Endothelial cell of umbilical vein (primary cell): Measurements from ENCODE around the gene SCLY. TPM values are rescaled to one million over a fixed set of nuclear protein-coding genes. Genes with fewer than 3 reads are reported as not detected.

Source experiments
- BruUV-seq: library from RNA; stranded (reverse); fragments of 400-500 nt; replicated peaks from 2 replicates; lab custom pipeline; 2021; lab: Mats Ljungman, UMichigan
- CTCF ChIA-PET: fragments of 300-600, 350-600 bp; sonication (Branson Sonifier 250); formaldehyde crosslinking; loops from one replicate; lab custom pipeline; 2021; ENCODE audit warnings: antibody characterized with exemption, inconsistent platforms; lab: Charles Lee
- POLR2A ChIA-PET: fragments of 300-600, 350-600 bp; sonication (Branson Sonifier 250); formaldehyde crosslinking; loops from one replicate; lab custom pipeline; 2021; ENCODE audit warnings: antibody characterized with exemption, inconsistent platforms; lab: Charles Lee
- DNase-seq: peaks from one replicate; pipeline ENCODE4 v3.0.0-alpha.2; 2011; ENCODE audit warnings: low read depth, low spot score
- FAIRE-seq: peaks from 2 replicates; lab custom pipeline; 2011; peaks lifted over from hg19 to GRCh38; lab: Jason Lieb, UNC
- H2AFZ ChIP-seq: 2 replicates; pipeline ENCODE4 v1.6.0; 2012; ENCODE audit warnings: low read depth, low read length, control low read depth, inconsistent platforms
- H3K27ac ChIP-seq: 2 replicates; pipeline ENCODE4 v1.5.1; 2011; ENCODE audit warnings: low read depth, mild to moderate bottlenecking, control low read depth, low read length, moderate library complexity; ENCODE audit not compliant: insufficient read depth
- H3K27me3 ChIP-seq, 2 experiments: 2 replicates each; pipeline versions ENCODE4 v1.6.0 to v1.6.1; 2011; ENCODE audit warnings: low read length in 2 of 2, mixed read lengths in 1 of 2; ENCODE audit not compliant: control insufficient read depth in 2 of 2, insufficient read depth in 2 of 2
- H3K36me3 ChIP-seq, 2 experiments: 2 replicates in 1 of 2; 3 replicates in 1 of 2; pipeline ENCODE4 v1.5.1; 2011; ENCODE audit warnings: low read length in 2 of 2, mild to moderate bottlenecking in 1 of 2, moderate library complexity in 1 of 2; ENCODE audit not compliant: control insufficient read depth in 2 of 2, insufficient read depth in 2 of 2; ENCODE audit errors: extremely low read depth in 1 of 2
- H3K4me1 ChIP-seq: 3 replicates; pipeline ENCODE4 v1.5.1; 2011; ENCODE audit warnings: mild to moderate bottlenecking, low read length; ENCODE audit not compliant: control insufficient read depth, insufficient read depth; ENCODE audit errors: extremely low read depth
- H3K4me2 ChIP-seq: 2 replicates; pipeline ENCODE4 v1.6.1; 2011; ENCODE audit warnings: low read length, control low read depth, mixed read lengths; ENCODE audit not compliant: insufficient read depth
- H3K4me3 ChIP-seq, 3 experiments: fragments of 200-600 bp in 1 of 3; sonication (generic), shearing (Covaris generic) in 1 of 3; replicated peaks in 1 of 3; 2 replicates each; pipeline ENCODE4 v1.5.1; 2011 to 2016; ENCODE audit warnings: control low read depth in 3 of 3, low read length in 3 of 3, mild to moderate bottlenecking in 2 of 3, inconsistent platforms in 1 of 3, low read depth in 1 of 3, moderate library complexity in 1 of 3; ENCODE audit not compliant: insufficient read depth in 1 of 3
- H3K79me2 ChIP-seq: 2 replicates; pipeline ENCODE4 v1.6.0; 2012; ENCODE audit warnings: low read length, inconsistent platforms; ENCODE audit not compliant: control insufficient read depth, insufficient read depth
- H3K9ac ChIP-seq: replicated peaks from 2 replicates; pipeline ENCODE3; 2011; ENCODE audit warnings: low read length, control low read depth; ENCODE audit not compliant: insufficient read depth; ENCODE audit errors: extremely low read depth
- H3K9me1 ChIP-seq: replicated peaks from 3 replicates; pipeline ENCODE4 v1.6.0; 2011; ENCODE audit warnings: mild to moderate bottlenecking, low read length; ENCODE audit not compliant: control insufficient read depth, insufficient read depth; ENCODE audit errors: extremely low read depth
- H3K9me3 ChIP-seq: replicated peaks from 2 replicates; pipeline ENCODE4 v1.5.1; 2012; ENCODE audit warnings: low read length, inconsistent platforms; ENCODE audit not compliant: control insufficient read depth, insufficient read depth
- H4K20me1 ChIP-seq: replicated peaks from 2 replicates; pipeline ENCODE3; 2011; ENCODE audit warnings: mild to moderate bottlenecking, low read length; ENCODE audit not compliant: control insufficient read depth, insufficient read depth; ENCODE audit errors: extremely low read depth
- CTCF ChIP-seq, 2 donors: IDR thresholded peaks; 1 replicate in 1 of 2; 2 replicates in 1 of 2; pipeline ENCODE4 v1.5.1; 2011; ENCODE audit warnings: low read length in 2 of 2, mild to moderate bottlenecking in 2 of 2, moderate library complexity in 2 of 2, control low read depth in 1 of 2, inconsistent platforms in 1 of 2, low read depth in 1 of 2; ENCODE audit not compliant: insufficient read depth in 1 of 2; ENCODE audit errors: extremely low read depth in 1 of 2
- EZH2 ChIP-seq: IDR thresholded peaks from 2 replicates; pipeline ENCODE4 v1.6.1; 2012; ENCODE audit warnings: borderline replicate concordance, low read depth, mild to moderate bottlenecking, moderate library complexity, low read length, inconsistent platforms; ENCODE audit not compliant: severe bottlenecking
- FOS ChIP-seq: IDR thresholded peaks from 2 replicates; pipeline ENCODE4 v1.6.1; 2011; ENCODE audit warnings: mild to moderate bottlenecking, low read length, moderate library complexity, borderline replicate concordance; ENCODE audit not compliant: insufficient read depth
- GATA2 ChIP-seq: IDR thresholded peaks from 2 replicates; pipeline ENCODE4 v1.7.0; 2011; ENCODE audit warnings: low read depth, mild to moderate bottlenecking, moderate library complexity, mixed read lengths, low read length; ENCODE audit not compliant: insufficient read length, insufficient read depth
- JUN ChIP-seq: IDR thresholded peaks from 2 replicates; pipeline ENCODE4 v1.6.1; 2011; ENCODE audit warnings: borderline replicate concordance, low read depth; ENCODE audit not compliant: insufficient read length, insufficient read depth
- MYC ChIP-seq: IDR thresholded peaks from one replicate; pipeline ENCODE4 v1.6.1; 2011; ENCODE audit warnings: mild to moderate bottlenecking, low read depth, low read length
- POLR2A ChIP-seq: IDR thresholded peaks from 2 replicates; pipeline ENCODE4 v1.6.1; 2012; ENCODE audit warnings: low read depth, mild to moderate bottlenecking, control low read depth, low read length
- POLR2AphosphoS5 ChIP-seq: IDR thresholded peaks from 2 replicates; pipeline ENCODE4 v1.6.1; 2012; ENCODE audit warnings: low read depth, mild to moderate bottlenecking, control low read depth, low read length, moderate library complexity; ENCODE audit not compliant: insufficient read depth
- dilution Hi-C: fragments of 300-500 bp; cut with MboI; formaldehyde crosslinking; loops from one replicate; pipeline ENCODE4 v1.15.0; 2019; ENCODE audit warnings: low sequenced_read_pairs; ENCODE audit not compliant: extremely low pct_ligation_motif_present
- intact Hi-C: fragments of 100-400 bp; cut with micrococcal nuclease; formaldehyde crosslinking; loops from one replicate; pipeline ENCODE4 v1.10.0; 2022
- polyA plus RNA-seq, 4 experiments: library from polyadenylated mRNA; depleted of rRNA in 3 of 4; stranded (reverse) in 3 of 4; unstranded in 1 of 4; fragments of >200 nt; gene quantifications; 2 replicates each; pipeline versions ENCODE4 v1.2.1 to v1.2.3, GENCODE V29; 2011 to 2012; ENCODE audit warnings: missing spikeins in 1 of 4
- total RNA-seq: library from RNA; stranded (reverse); gene quantifications from 2 replicates; pipeline ENCODE4 v1.2.3, GENCODE V29; 2021
- TF ChIP-seq, protein P1 (sequence below): IDR thresholded peaks from 2 replicates; pipeline ENCODE4 v1.6.1; 2011; ENCODE audit not compliant: insufficient read depth, insufficient read length

The SCLY gene
- total and polyA plus RNA-seq, 2 donors (not counting 3 experiments of a cell fraction or from before 2014, with no cell fraction given) = 22.6 to 32.7 TPM

GRCh38 chr2:238127165-238128060, 66.6 kb downstream of the SCLY start:
- POLR2A ChIA-PET = interaction anchor here (0.7 kb wide), 1 partner anchor 11 kb away, joined by 7 read pairs; no protein-coding TSS in a partner anchor
- TF ChIP-seq JUN (no peak), MYC (no peak), CTCF (IDR thresholded peaks at IDR 0.05; ENCODE audit: extremely low read depth in 1 of 2, insufficient read depth in 1 of 2, low read depth in 1 of 2, low read length in 2 of 2) (no peak), FOS (no peak), GATA2 (no peak), POLR2A (no peak), POLR2AphosphoS5 (no peak), EZH2 (no peak)
- TF ChIP-seq, protein P1, sequence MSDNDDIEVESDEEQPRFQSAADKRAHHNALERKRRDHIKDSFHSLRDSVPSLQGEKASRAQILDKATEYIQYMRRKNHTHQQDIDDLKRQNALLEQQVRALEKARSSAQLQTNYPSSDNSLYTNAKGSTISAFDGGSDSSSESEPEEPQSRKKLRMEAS = no peak
- CTCF ChIA-PET = interaction anchor here (0.7 to 1.0 kb wide), 3 partner anchors 10 to 204 kb away, joined by 3 to 5 read pairs (median 3); no protein-coding TSS in a partner anchor
- dilution Hi-C loops = no loop called here
- Histone ChIP-seq H3K27ac (no peak overlapping the region), H3K9me3 (no peaks in the 10 kb centered on the region), H3K27me3 (no peaks in the 10 kb centered on the region), H3K4me1 (no peaks in the 10 kb centered on the region), H2AFZ (no peak overlapping the region), H3K4me2 (no peak overlapping the region), H3K9me1 (no peaks in the 10 kb centered on the region), H3K9ac (no peak overlapping the region), H4K20me1 (no peaks in the 10 kb centered on the region), H3K4me3 (no peak overlapping the region), H3K79me2 (no peaks in the 10 kb centered on the region), H3K36me3 (no peaks in the 10 kb centered on the region)
- FAIRE-seq (no peak), DNase-seq (no peak)
- BruUV-seq = no TSS peak
- intact Hi-C loops = no loop called here
